T-helper 1 cell treated with Interleukin-12 subunit alpha and Interleukin-12 subunit beta and Interleukin-4 antibody, amounts not matched to agents 30 ng/mL and 1 ng/mL, for 36 hours (primary cell): Measurements from ENCODE around the gene WDR87. TPM values are rescaled to one million over a fixed set of nuclear protein-coding genes. Genes with fewer than 3 reads are reported as not detected.
"Not testable (repeated sequence)": the region's sequence is repeated elsewhere in the genome, so short reads cannot be mapped to it uniquely, and the experiment has no call there.

Experiments
- intact Hi-C: fragments of 100-400 bp; cut with micrococcal nuclease; formaldehyde crosslinking; loops from one replicate; pipeline ENCODE4 v1.15.1; 2024
- total RNA-seq: library from RNA; stranded (reverse); gene quantifications from 2 replicates; pipeline ENCODE4 v1.2.3, GENCODE V29; 2022

The WDR87 gene
- total RNA-seq, 1 donor from 2014 or later: not detected

DNA sequence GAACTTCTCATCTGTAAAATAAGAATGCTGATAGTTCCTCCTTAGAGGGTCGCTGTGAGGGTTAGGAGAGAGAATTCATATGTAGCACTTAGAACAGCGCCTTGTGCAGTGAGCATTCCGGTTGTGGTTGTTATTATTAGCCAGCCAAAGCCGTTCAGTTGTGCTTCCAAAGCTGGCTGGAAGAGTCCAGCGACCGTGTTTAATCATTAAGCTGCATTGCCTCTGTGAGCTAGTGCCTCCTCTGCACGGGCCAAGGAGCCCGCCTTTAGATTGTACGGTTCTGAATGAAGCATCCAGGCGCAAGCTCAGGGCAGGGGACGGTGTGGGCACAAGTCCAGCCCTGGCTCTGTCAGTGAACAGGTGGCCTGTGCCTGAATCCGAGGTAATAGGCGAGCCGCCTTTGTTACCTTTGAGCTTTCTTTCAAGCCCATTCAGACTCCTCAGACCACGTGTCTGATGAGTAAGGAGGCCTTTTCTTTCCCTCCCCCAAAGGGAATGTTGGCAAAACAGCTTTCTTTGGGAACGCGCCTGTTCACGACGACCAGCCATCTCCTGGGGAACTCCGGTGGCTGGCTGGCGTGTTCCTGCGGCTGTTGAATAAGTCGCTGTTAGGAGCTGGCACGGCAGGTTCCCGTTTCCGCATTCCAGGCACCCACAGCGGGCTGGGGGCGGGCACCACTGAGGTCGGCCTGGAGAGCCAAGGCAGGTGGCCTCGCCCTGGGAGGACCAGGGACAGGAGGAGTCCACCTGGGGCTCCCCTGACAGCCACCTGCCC lies 25.7 kb upstream of the WDR87 start:
- intact Hi-C loops: no loop called here

DNA sequence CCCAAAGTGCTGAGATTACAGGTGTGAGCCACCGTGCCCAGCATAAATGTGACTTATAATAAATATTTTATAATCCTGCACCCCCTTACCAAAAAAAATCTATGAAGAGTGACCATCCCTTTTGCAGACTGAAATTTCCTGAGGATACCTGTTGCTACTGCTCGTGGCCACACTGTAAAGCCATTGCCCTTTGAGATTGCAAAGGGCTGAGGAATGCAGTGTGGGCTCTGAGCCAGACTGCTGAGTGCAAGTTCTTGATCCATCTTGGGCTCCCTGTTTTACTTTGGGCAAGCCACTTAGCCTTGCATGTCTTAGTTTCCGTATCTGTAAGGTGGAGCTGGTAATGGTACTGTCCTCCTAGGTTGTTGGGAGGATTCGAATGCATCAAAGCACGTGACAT lies 24.0 kb upstream of the WDR87 start:
- intact Hi-C loops: no loop called here

DNA sequence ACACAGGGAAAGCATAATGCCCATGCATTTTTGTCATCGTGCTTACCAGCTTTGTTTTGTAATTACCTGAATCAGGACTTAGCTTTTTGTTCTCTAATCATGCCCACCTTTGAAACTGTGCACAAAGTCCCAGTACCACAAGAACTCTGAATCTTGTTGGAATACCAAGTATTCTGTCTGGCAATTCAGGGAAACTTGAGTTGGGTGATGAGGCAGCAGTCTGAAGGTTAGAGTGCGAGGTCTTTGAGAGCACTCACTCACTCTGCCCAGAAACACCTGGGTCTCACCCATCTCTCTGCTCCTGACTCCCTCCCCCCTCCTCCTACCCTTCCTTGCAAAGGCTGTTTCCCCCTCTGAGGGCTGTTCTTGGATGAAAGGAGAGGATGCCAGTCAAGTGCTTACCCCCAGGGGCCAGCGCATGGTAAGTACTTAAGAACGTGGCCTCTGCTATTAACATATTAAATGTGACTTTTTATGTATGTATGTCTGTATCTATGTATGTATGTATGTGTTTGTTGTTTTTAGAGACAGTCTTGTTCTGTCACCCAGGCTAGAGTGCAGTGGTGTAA lies 23.0 kb upstream of the WDR87 start:
- intact Hi-C loops: no loop called here

DNA sequence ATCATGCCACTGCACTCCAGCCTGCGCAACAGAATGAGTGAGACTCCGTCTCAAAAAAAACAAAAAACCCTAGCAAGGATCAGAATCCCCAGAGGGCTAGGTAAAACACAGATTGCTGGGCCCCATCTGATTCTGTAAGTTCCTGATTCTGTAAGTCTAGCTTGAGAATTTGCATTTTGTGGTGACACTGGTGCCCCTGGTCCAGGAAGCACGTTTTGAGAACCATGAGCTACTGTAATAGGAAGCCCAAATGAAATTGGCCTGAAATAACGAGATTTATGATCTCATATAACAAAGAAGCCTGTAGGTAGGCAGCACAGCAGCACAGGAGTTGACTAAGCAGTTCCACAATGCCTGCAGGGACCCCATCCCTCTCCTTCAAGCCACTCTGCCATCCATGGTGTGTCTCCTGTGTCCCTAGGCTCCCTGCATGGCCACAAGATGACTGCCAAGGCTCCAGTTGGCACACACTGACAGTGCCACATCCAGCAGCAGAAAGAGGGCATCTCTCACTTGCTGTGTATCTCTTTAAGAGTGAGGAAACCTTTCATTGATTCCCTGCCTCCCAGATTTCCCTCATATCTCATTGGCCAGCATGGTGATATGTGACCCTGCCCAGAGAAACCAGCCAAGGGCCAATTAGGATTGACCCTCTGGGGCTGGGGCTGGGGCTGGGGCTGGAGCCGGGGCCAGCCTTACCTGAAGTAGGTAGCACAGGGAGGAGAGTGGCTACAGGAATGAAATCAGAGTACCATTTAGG lies 22.3 kb upstream of the WDR87 start:
- intact Hi-C loops: no loop called here

DNA sequence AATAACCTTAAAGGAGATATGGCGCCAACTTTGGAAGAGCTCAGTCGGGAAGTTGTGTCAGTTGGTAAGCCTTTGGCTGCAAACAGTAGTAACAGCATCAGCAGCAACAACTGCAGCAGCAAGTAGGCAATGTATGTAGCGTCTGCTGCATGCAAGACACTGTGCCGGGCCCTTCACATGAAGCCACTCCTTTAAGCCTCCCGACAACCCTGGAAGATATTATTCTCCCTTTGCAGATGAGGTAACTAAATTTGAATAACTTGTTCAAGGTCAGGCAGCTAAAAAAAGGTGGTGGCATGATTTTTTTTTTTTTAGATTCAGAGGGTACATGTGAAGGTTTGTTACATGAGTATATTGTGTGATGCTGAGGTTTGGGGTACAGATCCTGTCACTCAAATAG lies 20.3 kb upstream of the WDR87 start:
- intact Hi-C loops: no loop called here

DNA sequence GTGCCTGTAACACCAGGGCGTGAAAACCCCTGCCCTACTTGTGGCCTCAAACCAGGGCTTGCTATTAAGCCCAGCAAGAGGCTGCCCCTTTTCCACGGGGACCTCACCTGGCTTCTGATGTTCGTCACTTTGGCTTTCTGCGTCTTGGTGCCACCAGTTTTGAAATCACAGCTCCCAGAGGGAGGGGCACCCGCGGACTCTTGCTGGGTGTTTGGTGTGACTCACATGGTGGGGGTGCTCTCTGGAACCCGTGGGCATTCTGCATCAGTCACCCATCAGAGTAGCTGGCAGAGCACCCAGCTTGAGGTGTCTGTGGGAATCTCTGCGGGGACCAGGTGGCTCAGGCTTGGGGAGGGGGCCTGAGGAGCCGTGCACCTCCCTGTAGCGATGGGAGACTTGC lies 19.9 kb upstream of the WDR87 start:
- intact Hi-C loops: no loop called here

DNA sequence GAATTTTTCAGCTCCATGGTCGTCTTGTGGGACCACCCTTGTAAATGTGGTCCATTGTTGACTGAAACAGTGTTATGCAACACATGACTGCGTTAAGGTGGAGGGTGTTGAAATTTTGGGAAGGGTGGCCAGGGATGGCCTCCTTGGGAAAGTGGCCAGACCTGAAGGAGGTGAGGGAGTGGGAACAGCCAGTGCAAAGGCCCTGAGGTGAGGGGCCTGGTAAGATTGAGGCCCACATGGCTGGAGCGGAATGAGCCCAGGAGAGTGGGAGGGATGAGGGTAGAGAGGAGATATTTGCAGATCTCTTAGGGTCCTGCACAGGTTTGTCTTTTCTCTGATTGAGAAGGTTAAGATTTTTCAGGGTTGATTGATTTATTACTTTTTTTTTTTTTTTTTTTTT lies 18.8 kb upstream of the WDR87 start:
- intact Hi-C loops: no loop called here

DNA sequence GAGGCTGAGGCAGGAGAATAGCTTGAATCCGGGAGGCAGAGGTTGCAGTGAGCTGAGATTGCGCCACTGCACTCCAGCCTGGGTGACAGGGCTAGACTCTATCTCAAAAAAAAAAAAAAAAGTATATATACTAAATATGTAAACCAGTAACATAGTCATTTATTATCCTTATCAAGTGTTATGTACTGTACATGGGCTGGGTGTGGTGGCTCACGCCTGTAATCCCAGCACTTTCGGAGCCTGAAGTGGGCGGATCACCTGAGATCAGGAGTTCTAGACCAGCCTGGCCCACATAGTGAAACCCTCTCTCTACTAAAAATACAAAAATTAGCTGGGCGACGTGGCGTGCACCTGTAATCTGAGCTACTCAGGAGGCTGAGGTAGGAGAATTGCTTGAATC lies 18.2 kb upstream of the WDR87 start:
- intact Hi-C loops: not testable (repeated sequence)

DNA sequence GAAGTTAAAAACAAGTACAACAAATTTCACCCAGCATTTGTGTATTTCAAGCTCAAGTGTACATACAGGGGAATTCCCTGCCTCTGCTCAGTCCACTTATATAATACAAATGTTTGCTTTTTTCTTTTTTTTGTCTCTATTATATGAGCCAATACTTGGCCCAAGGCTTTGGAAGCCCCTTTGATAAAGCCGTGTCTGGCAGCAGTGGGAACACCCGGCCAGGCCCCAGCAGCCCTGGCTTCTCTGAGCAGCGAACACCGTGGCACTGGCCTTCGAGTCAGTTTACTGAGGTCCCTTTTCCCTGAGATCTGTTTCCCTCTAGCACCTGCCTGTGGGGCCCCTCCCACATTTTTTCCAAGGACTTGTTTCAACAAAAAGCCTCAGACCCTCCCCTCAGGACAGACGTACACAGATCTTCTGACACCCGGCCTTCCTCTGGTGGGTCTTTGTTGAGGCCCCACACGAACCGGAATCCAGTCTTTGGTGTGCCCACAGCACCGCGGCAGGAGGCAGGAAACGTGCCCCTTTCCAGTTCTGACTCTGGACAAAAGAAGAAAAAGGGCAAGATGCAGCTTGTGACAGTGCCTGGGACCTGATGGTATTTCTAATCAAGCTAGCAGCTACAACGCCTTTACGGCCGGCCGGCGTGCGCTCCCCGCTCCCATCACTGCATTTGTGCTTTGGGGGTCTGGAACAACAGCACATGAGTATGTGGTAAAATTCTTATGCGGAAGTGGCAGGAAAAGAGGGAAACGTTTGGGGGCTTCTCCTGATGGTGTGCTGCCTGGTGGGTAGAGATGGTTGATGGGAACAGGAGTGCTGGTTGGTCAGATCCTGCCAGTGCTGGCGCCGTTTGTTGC lies 14.4 kb upstream of the WDR87 start:
- intact Hi-C loops: no loop called here

DNA sequence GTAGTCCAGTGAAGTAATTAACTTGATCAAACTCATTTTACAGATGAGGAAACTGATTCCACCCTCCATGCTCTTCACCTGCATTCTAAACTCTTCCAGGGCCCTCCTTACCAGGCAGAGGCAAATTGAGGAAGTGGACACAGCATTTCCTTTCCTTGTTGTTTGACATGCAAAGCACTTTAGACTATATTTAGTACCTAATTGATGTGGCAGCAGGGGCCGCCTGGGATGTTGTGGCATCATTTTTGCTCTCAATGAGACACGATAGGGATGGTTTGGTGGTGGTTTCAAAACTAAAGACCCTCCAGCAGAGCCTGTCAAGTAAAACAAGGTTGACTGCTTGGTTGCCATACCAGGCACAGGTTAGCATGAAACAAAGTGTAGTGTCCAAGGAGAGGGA lies 8.5 kb upstream of the WDR87 start:
- intact Hi-C loops: no loop called here

DNA sequence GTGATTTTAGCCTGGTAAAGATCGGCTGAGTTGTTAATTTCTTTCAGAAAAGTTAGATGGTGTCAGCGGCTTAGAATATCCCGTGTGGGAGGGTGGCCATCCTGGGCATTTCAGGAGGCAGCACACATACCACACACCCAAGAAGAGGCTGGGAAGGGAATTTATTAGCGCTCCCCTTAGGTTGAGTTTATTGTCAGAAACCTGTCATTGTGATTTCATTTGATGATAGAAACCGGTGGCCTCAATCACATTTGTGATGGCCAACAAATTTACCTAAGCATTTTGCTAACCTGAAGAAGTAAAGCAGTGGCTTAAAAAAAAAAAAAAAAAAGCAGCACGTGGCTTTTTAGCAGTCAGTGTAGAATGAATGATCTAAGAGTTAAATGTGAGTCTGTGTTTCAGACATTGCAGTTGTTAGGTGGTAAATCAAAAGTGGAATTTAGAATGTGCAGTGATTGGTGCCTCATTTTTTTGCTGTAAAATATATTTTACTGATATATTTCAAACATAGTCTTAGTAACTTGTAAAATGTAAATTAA lies 3.3 kb upstream of the WDR87 start:
- intact Hi-C loops: loop anchor here (5.0 to 10.0 kb wide), 3 partner anchors 252 to 708 kb away; partner anchors contain the start of genes EIF3K, MAP4K1 and ZFP30

DNA sequence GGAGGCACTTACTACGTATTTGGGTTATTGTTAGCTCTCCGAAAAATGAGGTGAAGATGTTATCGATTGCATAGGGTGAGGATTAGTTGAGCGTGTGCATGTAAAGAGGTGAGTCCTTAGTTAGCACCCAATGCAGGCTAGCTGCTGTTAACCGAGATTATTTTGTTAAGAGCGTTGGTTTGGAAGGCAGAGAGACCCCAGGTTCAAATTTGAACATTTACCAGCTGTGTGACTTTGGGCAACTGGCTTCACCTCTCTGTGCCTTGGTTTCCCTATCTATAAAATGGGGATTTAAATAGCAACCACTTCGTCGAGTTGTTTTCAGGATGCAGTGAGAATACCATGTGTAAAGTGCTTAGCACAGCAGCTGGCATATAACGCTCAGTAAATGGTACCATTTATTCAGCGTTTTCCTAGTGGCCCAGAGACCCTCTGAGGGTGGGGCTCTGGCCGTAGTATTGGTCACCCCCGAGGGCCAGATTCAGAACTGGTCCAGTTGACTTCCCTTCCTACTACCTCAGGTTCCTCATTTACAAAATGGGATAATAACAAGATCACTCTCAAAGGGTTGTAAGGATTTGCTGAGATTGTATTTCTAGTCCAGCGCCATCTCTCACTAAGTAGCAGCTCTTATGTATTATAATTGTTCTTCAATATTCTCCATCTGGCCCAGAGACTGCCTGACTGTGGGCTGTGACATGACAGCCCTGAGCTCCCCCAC lies 1.5 kb upstream of the WDR87 start:
- intact Hi-C loops: loop anchor here (1.0 to 10.0 kb wide), 17 partner anchors 129 to 1780 kb away; partner anchors contain the start of genes EIF3K, MAP4K1, MRPS12 and PSMD8

DNA sequence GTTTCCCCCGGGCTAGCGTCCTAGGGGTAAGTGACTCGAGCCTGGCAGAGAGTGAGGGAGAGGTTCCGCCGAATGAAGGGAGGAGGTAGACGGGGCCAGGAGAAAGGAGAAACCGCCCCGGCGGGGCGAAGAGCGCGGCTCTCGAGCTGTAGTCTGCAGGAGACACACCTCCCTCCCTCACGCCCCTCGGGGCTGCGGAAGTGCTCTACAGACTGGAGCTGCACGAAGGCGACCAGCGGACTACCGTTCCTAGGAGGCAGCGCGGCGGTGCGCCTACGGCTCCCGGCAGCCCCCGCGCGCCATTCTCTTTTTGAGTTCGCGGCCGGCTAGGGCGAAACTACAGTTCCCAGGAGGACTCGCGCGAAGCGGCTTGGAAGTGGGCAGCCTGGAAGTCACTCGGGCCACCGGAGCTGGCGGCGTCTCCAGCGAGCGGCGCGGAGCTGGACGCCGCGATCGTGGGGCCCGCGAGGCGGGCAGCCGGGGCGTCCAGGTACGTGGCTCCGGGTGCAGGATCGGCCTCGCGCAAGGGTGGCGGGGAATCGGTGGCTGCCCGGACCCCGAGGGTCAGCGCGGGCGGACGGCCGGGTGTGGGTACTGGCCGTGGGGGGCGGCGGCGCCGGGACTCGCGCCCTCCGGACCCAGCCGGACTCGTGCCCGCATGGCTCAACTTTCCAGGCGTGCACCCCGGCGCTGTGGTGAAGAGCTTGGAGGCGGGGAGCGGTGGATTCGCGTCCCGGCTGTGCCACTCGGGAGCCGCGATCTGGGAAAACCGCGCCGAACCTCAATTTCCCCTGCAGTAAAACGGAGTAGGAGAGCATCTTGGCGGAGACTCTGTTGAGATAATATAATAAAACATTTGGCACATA lies 708 bp upstream of the WDR87 start, which contains the start of gene SIPA1L3:
SIPA1L3 (plus strand) TSS at position 340 of the 866 bp plus-strand sequence. CDS start 174,358 bp downstream, outside the sequence.
- intact Hi-C loops: loop anchor here (1.0 to 10.0 kb wide), 18 partner anchors 128 to 1779 kb away; partner anchors contain the start of genes EIF3K, MAP4K1, MRPS12 and PSMD8

DNA sequence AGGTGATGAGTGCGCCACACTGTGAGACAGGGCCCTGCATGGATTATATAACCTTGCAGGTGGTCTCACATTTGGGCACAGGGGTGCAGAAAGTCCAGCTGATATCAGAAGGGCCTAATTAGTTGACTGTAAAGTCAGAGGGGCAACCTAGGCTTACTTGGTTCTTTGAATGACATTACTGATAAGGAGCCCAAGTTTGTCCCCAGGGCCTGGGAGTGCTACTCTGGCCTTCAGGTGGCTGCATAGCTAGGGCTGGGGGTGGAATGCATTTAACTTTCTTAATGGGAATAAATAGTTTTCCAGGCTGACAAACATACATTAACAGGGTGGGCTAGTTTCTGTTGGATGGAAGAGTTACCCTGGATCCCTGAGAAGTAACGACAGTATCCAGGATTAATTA lies 3.3 kb downstream of the WDR87 start:
- intact Hi-C loops: loop anchor here (2.0 to 10.0 kb wide), 2 partner anchors 240 to 602 kb away; no protein-coding TSS in a partner anchor

DNA sequence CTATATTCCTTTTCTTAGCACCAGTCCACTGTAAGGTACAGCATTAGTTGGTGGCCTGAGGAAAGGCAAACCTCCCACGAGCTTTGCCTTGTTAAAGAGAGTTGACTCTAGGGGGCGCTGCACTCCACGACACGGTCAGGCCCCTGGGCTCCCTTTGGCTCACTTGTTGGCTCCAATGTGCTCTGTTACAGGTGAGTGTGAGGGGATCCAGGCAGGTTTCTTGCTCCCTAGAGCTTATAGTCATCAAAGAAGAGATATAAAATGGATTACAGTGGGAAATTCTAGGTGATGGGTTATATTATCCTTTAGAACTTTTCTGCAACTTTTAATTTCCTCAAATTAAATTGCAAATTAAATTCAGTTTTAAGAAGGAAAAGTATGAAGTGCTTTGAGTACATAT lies 3.7 kb downstream of the WDR87 start:
- intact Hi-C loops: loop anchor here (1.0 to 10.0 kb wide), 8 partner anchors 193 to 602 kb away; partner anchors contain the start of genes CATSPERG and PSMD8

DNA sequence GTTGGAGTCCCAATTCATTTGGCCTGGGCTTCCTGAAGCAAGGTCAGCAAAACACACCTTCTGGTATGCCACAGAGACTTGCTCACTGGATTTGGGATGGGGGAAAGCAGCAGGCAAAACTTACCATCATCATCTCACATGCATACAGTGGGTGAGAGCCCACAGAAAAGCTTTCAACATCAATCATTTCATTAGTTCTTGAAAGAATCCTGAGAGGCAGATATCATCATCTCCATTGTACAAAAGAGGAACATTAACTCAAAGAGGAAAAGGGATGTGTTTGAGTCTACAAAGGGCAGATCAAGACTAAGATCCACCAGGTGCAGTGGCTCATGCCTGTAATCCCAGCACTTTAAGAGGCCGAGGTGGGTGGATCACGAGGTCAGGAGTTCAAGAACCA lies 6.4 kb downstream of the WDR87 start:
- intact Hi-C loops: loop anchor here (10.0 kb wide), 1 partner anchor 605 kb away; no protein-coding TSS in a partner anchor

DNA sequence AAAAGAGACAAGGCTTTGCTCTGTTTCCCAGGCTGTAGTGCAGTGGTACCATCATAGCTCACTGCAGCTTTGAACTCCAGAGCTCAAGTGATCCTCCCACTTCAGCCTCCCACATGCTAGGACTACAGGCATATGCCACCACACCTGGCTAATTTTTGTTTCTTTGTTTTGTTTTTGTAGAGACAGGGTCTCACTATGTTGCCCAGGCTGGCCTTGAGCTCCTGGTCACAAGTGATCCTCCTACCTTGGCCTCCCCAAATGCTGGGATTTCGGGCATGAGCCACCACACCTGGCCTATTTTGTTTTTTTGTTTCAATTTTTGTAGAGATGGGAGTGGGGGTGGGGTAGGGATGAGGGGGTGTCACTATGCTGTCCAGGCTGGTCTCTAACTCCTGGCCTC lies 6.9 kb downstream of the WDR87 start:
- intact Hi-C loops: no loop called here

DNA sequence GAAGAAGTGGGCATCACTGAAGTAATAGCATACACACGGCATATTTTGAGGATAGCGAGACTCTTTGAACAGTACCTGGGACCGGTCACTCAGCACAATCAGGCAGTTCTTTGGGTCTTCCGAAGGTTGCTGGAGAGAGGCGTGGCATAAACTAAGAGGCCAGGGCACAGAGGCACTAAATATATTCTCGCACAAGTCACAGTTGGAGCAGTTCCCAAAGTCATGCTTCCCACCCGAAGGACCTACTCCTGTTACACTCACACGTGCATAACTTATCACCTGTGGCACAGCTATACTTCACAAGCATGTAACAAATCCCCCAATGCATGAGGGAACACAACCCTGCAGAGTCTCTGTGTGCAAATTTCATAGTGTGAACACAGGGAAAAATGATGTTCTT lies 10.2 kb downstream of the WDR87 start:
- intact Hi-C loops: no loop called here
